DMS 273 (cell line): ENCODE measurements around the gene ERG.

ENCODE experiments used
- DNase-seq: peaks from one replicate; lab custom pipeline; 2025; ENCODE audit not compliant: unreplicated experiment; lab: John Stamatoyannopoulos, UW

ERG gene

GRCh38 chr21:38340131-38340530, 158.1 kb downstream of the ERG start:
- no peak for DNase-seq

DNA sequence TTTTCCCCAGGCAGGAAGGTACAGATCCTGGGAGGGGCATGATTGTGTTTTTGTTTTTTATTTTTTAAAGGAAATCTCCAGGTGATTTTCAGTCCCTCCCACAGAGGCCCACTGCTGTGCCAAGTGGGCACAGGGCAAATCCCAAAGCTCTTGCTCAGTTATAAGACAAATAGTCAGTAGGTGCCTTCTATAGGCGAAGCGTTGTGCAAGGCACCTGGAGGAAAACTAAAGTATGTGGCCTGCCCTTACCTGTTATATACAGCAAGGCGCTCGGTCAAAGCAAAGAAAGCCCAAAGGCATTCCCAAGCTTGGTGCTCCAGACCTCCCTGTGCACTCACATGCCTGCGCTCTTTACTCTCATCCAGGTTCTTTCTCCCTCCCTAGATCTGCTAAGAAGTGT, 160.5 kb downstream of the ERG start:
- DNase-seq: no peak

DNA sequence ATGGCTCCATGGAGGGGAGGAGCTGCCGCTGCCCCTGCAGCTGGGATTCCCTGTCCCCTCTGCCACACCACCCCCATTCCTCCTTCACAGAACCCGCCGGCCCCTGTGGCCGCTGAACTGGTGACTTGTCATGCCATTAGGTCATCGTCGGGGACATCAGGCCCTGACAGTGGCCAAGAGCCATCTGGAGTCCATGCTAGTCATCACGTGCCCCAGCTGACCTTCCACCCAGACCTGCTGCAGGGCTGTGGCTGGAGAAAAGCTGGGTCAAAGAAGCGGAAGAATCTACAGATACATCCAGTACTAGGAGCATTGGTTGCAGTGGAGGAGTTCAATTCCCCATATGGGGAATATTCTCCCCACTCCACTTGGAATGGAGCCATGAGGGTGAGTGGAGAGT, 163.4 kb downstream of the ERG start:
- no peak for DNase-seq

GRCh38 chr21:38333301-38334272, 164.7 kb downstream of the ERG start:
- no peak for DNase-seq

GRCh38 chr21:38330666-38331065, 167.6 kb downstream of the ERG start:
- no peak for DNase-seq
